Neural progenitor cell (in vitro differentiated cells): ENCODE data around the gene SLITRK6. TPM values are rescaled to one million over a fixed set of nuclear protein-coding genes. Genes with fewer than 3 reads are reported as not detected.

Experiments used
- DNase-seq: peaks from one replicate; pipeline ENCODE4 v3.0.0-alpha.2; 2016; ENCODE audit warnings: low spot score
- H2AFZ ChIP-seq: fragments of 200-600 bp; sonication (generic); replicated peaks from 2 replicates; pipeline ENCODE4 v1.6.1; 2016; ENCODE audit warnings: antibody characterized with exemption
- H3F3A ChIP-seq: fragments of 200-600 bp; sonication (generic); 2 replicates; pipeline ENCODE4 v1.6.1; 2016; ENCODE audit warnings: antibody characterized with exemption, low read depth
- H3K27ac ChIP-seq: fragments of 200-600 bp; sonication (generic); 2 replicates; pipeline ENCODE4 v1.5.1; 2016; ENCODE audit warnings: mild to moderate bottlenecking
- H3K27me3 ChIP-seq: fragments of 200-600 bp; sonication (generic); 2 replicates; pipeline ENCODE4 v1.6.1; 2016; ENCODE audit warnings: mild to moderate bottlenecking, moderate library complexity
- H3K36me3 ChIP-seq: fragments of 200-600 bp; sonication (generic); 2 replicates; pipeline ENCODE4 v1.5.1; 2016
- H3K4me1 ChIP-seq: fragments of 200-600 bp; sonication (generic); 2 replicates; pipeline ENCODE4 v1.6.1; 2016; ENCODE audit warnings: mixed run types
- H3K4me2 ChIP-seq: fragments of 200-600 bp; sonication (generic); 2 replicates; pipeline ENCODE4 v1.6.1; 2016
- H3K4me3 ChIP-seq: fragments of 200-600 bp; sonication (generic); 2 replicates; pipeline ENCODE4 v1.5.1; 2016
- H3K79me2 ChIP-seq: fragments of 200-600 bp; sonication (generic); 2 replicates; pipeline ENCODE4 v1.6.1; 2016; ENCODE audit warnings: low read depth
- H3K9ac ChIP-seq: fragments of 200-600 bp; sonication (generic); 2 replicates; pipeline ENCODE4 v1.6.1; 2016
- H3K9me3 ChIP-seq: fragments of 200-600 bp; sonication (generic); 2 replicates; pipeline ENCODE4 v1.5.1; 2016; ENCODE audit warnings: low read depth
- H4K20me1 ChIP-seq: fragments of 200-600 bp; sonication (generic); 2 replicates; pipeline ENCODE4 v1.6.1; 2016; ENCODE audit warnings: low read depth
- H3K27ac Mint-ChIP-seq: 3 replicates; pipeline ENCODE4 v1.8.0; 2021; ENCODE audit warnings: mixed read lengths
- H3K27me3 Mint-ChIP-seq: 2 replicates; pipeline ENCODE4 v1.8.0; 2022; ENCODE audit warnings: low read depth, mild to moderate bottlenecking, inconsistent platforms, moderate library complexity, mixed read lengths; ENCODE audit not compliant: insufficient read depth
- H3K36me3 Mint-ChIP-seq: 3 replicates; pipeline ENCODE4 v1.8.0; 2021; ENCODE audit warnings: mixed read lengths
- H3K4me1 Mint-ChIP-seq: 3 replicates; pipeline ENCODE4 v1.8.0; 2021; ENCODE audit warnings: mixed read lengths
- H3K4me3 Mint-ChIP-seq: 3 replicates; pipeline ENCODE4 v1.8.0; 2021; ENCODE audit warnings: mild to moderate bottlenecking, moderate library complexity, mixed read lengths
- H3K9me3 Mint-ChIP-seq: 3 replicates; pipeline ENCODE4 v1.8.0; 2020; ENCODE audit warnings: mixed read lengths
- EZH2 ChIP-seq: fragments of 200-600 bp; sonication (generic); IDR thresholded peaks from 2 replicates; pipeline ENCODE4 v1.6.1; 2017; ENCODE audit warnings: antibody characterized with exemption, mild to moderate bottlenecking, moderate library complexity
- EZH2phosphoT487 ChIP-seq: fragments of 200-600 bp; sonication (generic); IDR thresholded peaks from 2 replicates; pipeline ENCODE4 v1.6.1; 2017; ENCODE audit warnings: antibody characterized with exemption
- total RNA-seq: library from RNA; depleted of rRNA; stranded (reverse); fragments of >200 nt; gene quantifications from 2 replicates; pipeline ENCODE4 v1.2.3, GENCODE V29; 2015; ENCODE audit warnings: low replicate concordance
- TF ChIP-seq, protein P1 (sequence below): fragments of 200-600 bp; sonication (generic); IDR thresholded peaks from 2 replicates; pipeline ENCODE4 v1.5.1; 2017; ENCODE audit warnings: antibody characterized with exemption, mild to moderate bottlenecking

The SLITRK6 gene
- total RNA-seq, 1 donor from 2014 or later = 0.75 TPM

DNA sequence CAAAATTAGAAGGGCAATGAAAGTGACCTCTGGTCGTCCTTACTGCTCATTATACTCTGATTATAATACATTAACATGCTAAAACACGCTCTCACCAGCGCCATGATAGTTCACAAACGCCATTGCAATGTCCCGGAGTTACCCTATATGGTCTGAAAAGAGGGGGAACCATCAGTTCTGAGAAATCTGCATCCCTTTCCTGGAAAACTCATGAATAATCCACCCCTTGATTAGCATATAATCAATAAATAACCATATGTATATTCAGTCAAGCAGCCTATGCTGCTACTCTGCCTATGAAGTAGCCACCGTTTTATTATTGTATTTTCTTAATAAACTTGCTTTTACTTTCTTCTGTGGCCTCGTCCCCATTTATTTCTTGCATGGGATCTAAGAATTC is 24.6 kb upstream of the SLITRK6 start:
- Mint-ChIP-seq H3K4me1 (no peaks in the 10 kb centered on the region), H3K27me3 (no peaks in the 10 kb centered on the region), H3K9me3 (no peaks in the 10 kb centered on the region), H3K27ac (no peak overlapping the region), H3K36me3 (no peaks in the 10 kb centered on the region), H3K4me3 (no peak overlapping the region)
- H3K27ac ChIP-seq = no peak overlapping the region
- H3K9ac ChIP-seq = no peak overlapping the region
- H3K9me3 ChIP-seq = no peaks in the 10 kb centered on the region
- no peaks in the 10 kb centered on the region for H3K79me2 ChIP-seq
- H2AFZ ChIP-seq = no peak overlapping the region
- no peaks in the 10 kb centered on the region for H3F3A ChIP-seq
- H3K4me3 ChIP-seq = no peak overlapping the region
- no peaks in the 10 kb centered on the region for H3K27me3 ChIP-seq
- TF ChIP-seq, protein P1, sequence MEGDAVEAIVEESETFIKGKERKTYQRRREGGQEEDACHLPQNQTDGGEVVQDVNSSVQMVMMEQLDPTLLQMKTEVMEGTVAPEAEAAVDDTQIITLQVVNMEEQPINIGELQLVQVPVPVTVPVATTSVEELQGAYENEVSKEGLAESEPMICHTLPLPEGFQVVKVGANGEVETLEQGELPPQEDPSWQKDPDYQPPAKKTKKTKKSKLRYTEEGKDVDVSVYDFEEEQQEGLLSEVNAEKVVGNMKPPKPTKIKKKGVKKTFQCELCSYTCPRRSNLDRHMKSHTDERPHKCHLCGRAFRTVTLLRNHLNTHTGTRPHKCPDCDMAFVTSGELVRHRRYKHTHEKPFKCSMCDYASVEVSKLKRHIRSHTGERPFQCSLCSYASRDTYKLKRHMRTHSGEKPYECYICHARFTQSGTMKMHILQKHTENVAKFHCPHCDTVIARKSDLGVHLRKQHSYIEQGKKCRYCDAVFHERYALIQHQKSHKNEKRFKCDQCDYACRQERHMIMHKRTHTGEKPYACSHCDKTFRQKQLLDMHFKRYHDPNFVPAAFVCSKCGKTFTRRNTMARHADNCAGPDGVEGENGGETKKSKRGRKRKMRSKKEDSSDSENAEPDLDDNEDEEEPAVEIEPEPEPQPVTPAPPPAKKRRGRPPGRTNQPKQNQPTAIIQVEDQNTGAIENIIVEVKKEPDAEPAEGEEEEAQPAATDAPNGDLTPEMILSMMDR = no peak
- no peak for TF ChIP-seq EZH2phosphoT487
- TF ChIP-seq EZH2 = no peak
- DNase-seq = no peak
- H3K4me2 ChIP-seq = no peak overlapping the region
- no peaks in the 10 kb centered on the region for H3K4me1 ChIP-seq
- no peaks in the 10 kb centered on the region for H3K36me3 ChIP-seq
- no peaks in the 10 kb centered on the region for H4K20me1 ChIP-seq

DNA sequence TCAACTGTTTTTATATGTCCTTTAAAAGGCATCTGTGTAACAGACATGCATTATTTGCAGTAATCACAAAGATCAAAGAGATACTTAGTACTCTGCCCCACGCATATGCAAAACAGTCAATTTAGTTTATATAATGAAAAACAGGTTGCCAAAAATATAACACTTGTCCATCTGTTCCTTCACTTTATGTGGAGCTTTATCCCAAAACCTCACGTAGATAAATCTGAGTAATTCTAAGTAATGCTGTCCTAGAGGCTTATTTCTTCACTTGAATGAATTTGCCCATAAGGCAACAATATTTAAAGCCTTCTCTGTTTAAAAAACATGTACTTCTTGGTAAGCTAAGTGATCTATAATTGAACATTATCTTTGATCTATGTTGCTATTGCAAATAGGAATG is 20.3 kb upstream of the SLITRK6 start:
- H3K36me3 Mint-ChIP-seq = no peaks in the 10 kb centered on the region
- DNase-seq = no peak
- H3K27ac ChIP-seq = no peak overlapping the region
- TF ChIP-seq EZH2 = no peak
- no peak for TF ChIP-seq EZH2phosphoT487
- TF ChIP-seq, protein P1 = no peak
- no peaks in the 10 kb centered on the region for H3K4me1 Mint-ChIP-seq
- H3K27ac Mint-ChIP-seq = no peak overlapping the region
- no peaks in the 10 kb centered on the region for H3K79me2 ChIP-seq
- no peaks in the 10 kb centered on the region for H3K4me1 ChIP-seq
- H3K4me3 ChIP-seq = no peak overlapping the region
- H3F3A ChIP-seq = no peaks in the 10 kb centered on the region
- no peaks in the 10 kb centered on the region for H3K36me3 ChIP-seq
- H3K4me2 ChIP-seq = no peak overlapping the region
- no peaks in the 10 kb centered on the region for H3K9me3 ChIP-seq
- no peak overlapping the region for H3K9ac ChIP-seq
- no peak overlapping the region for H3K4me3 Mint-ChIP-seq
- H3K27me3 ChIP-seq = no peaks in the 10 kb centered on the region
- no peaks in the 10 kb centered on the region for H3K9me3 Mint-ChIP-seq
- H3K27me3 Mint-ChIP-seq = no peaks in the 10 kb centered on the region
- no peak overlapping the region for H2AFZ ChIP-seq
- H4K20me1 ChIP-seq = no peaks in the 10 kb centered on the region

DNA sequence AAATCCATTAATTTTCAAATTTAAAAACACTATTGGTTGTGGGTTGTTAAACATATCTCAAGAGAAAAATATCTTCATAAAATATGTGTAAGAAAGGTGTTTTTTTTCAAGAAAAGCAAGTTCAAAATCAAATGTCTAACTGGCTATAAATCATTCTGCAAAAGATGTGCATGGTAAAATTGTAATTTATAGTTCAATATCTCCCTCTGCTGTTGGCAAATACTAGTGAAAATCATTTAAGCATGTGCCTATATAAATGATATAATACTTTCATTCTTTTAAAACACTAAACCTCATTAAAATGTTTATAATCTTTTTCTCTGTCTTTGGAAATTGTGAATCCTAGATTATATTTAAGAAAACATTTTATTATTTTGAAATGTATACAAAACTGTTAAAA is 17.2 kb upstream of the SLITRK6 start:
- no peaks in the 10 kb centered on the region for H3K4me1 ChIP-seq

More for the DNA sequence above, 17.2 kb upstream of the SLITRK6 start:
- Histone ChIP-seq H3K27me3 (no peaks in the 10 kb centered on the region), H3K4me3 (no peak overlapping the region), H3F3A (no peaks in the 10 kb centered on the region), H3K9ac (no peak overlapping the region), H2AFZ (no peak overlapping the region), H3K79me2 (no peaks in the 10 kb centered on the region), H3K4me2 (no peak overlapping the region), H3K9me3 (no peaks in the 10 kb centered on the region), H3K36me3 (no peaks in the 10 kb centered on the region), H3K27ac (no peak overlapping the region), H4K20me1 (no peaks in the 10 kb centered on the region)
- TF ChIP-seq EZH2phosphoT487 (no peak), EZH2 (no peak)
- TF ChIP-seq, protein P1 = peak; percentile 16
- Mint-ChIP-seq H3K4me3 (no peak overlapping the region), H3K36me3 (no peaks in the 10 kb centered on the region), H3K27me3 (no peaks in the 10 kb centered on the region), H3K4me1 (no peaks in the 10 kb centered on the region), H3K9me3 (no peaks in the 10 kb centered on the region), H3K27ac (no peak overlapping the region)
- DNase-seq = no peak
